ENCODE results near the gene NLRP9.

Gene NLRP9

DNA sequence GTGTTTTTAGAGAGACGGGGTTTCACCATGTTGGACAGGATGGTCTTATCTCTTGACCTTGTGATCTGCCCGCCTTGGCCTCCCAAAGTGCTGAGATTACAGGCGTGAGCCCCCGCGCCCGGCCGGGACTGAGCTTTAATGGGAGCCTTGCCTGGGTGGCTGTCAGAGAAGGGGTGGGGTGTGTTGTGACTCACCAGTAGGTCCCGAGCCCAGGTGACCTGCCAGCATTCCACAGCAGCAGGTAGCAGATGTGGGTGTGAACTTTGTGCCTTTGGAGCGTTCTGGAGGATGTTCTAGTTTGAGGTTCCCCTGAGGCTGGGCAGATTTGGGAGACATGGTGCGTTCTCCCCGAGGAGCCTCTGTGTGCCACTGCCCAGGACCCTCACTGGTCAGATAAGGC, 70.2 kb downstream of the NLRP9 start:
- Histone ChIP-seq H3K4me3 (no peak overlapping the region), H3K27me3 (no peaks in the 10 kb centered on the region), H3K27ac (no peak overlapping the region), H3K4me2 (no peak overlapping the region), H3K4me1 (peaks cover 29% of the 10 kb centered on the region), H3K36me3 (peaks cover 97% of the 10 kb centered on the region), H3K9me3 (no peaks in the 10 kb centered on the region), H3K9ac (no peak overlapping the region), H4K20me1 (peaks cover 100% of the 10 kb centered on the region)
- no peak for TF ChIP-seq Cebpa-rat (IDR thresholded peaks at IDR 0.05)

DNA sequence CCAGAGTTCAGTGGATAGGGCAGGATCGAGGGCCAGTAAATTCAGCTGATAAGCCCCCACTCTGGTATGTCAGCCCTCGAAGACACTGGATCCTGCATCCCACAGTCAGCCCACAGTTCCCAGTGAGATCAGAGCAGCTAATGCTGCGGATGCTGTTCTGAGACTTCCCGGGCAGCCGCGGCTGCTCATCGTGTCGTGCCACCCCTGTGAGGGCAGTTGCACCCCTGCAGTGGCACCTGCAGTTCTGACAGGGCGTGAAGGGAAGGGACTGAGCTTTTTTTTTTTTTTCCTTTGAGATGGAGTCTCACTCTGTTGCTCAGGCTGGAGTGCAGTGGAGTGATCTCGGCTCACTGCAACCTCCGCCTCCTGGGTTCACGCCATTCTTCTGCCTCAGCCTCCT, 70.7 kb downstream of the NLRP9 start:
- Histone ChIP-seq H3K4me1 (peaks cover 25% of the 10 kb centered on the region), H4K20me1 (peaks cover 100% of the 10 kb centered on the region), H3K4me2 (no peak overlapping the region), H3K9ac (no peak overlapping the region), H3K4me3 (no peak overlapping the region), H3K9me3 (no peaks in the 10 kb centered on the region), H3K36me3 (peaks cover 97% of the 10 kb centered on the region), H3K27me3 (no peaks in the 10 kb centered on the region), H3K27ac (no peak overlapping the region)
- TF ChIP-seq Cebpa-rat (IDR thresholded peaks at IDR 0.05) = no peak

DNA sequence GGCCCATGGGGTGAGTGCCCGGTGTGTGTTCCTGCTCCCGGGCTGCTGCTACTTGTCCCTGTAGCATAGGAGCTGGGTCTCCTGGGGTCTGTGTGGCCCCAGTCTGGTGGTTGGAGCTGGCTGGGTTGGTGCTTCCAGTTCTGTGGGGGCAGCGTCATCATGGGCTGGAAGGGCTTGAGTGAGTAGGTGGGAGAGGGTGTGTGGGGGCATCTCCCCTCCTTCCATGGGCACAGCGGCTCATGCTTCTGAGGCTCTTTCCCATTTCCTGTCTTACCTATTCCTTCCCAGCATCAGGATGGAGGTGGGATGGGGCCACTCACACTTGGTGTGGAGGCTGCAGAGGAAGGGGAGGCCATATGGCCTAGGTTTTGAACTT, 71.2 kb downstream of the NLRP9 start:
- no peak for TF ChIP-seq Cebpa-rat (IDR thresholded peaks at IDR 0.05)
- H3K27me3 ChIP-seq = no peaks in the 10 kb centered on the region
- no peak overlapping the region for H3K9ac ChIP-seq
- no peak overlapping the region for H3K4me3 ChIP-seq
- H3K9me3 ChIP-seq = no peaks in the 10 kb centered on the region
- peaks cover 99% of the 10 kb centered on the region for H4K20me1 ChIP-seq
- H3K36me3 ChIP-seq = peaks cover 98% of the 10 kb centered on the region
- H3K27ac ChIP-seq = no peak overlapping the region
- peaks cover 20% of the 10 kb centered on the region for H3K4me1 ChIP-seq
- H3K4me2 ChIP-seq = no peak overlapping the region

GRCh38 chr19:55666343-55667005, 71.7 kb downstream of the NLRP9 start:
- TF ChIP-seq Cebpa-rat (IDR thresholded peaks at IDR 0.05) = no peak
- H3K4me3 ChIP-seq = no peak overlapping the region
- H3K36me3 ChIP-seq = peaks cover 99% of the 10 kb centered on the region
- H3K9ac ChIP-seq = no peak overlapping the region; the same call in 1 of the 2 replicates
- H3K4me1 ChIP-seq = peaks cover 19% of the 10 kb centered on the region
- H3K27me3 ChIP-seq = no peaks in the 10 kb centered on the region
- H3K4me2 ChIP-seq = no peak overlapping the region
- no peaks in the 10 kb centered on the region for H3K9me3 ChIP-seq
- peaks cover 99% of the 10 kb centered on the region for H4K20me1 ChIP-seq
- no peak overlapping the region for H3K27ac ChIP-seq

DNA sequence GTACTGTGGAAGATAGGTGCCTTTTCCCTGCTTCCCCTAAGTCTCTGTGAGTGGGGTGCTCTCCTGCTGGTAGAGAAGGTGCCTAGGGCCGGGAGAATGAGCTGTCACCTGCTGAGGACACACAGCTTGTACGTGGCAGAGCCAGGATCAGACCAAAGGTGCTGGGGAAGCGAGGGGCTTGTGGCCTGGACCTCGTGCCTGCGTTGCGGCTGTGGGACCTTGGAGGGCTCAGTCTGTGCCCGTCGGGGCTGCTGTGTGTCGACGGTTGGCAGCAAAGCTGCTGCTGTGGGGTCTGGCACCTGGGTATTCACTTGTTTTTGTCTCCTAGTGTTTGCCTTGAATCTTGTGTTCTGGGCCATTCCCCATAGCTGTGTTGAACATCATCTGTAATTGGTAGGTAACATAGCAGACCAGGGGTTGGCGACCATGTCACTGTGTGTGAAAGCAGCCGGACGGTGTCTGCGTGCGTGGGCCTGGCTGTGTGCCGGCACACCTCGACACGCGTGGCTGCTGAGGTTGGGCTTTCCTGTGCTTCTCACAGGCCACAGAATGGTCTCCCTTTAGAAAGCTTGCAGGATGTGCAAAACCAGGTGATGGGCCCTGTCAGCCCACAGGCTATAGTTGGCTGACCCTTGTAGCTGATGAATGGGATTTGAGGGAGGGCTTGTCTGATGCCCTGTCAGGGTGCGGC, 74.2 kb downstream of the NLRP9 start:
- Histone ChIP-seq H3K4me2 (no peak overlapping the region), H3K4me3 (no peak overlapping the region), H4K20me1 (peaks cover 99% of the 10 kb centered on the region), H3K9me3 (no peaks in the 10 kb centered on the region), H3K27me3 (no peaks in the 10 kb centered on the region), H3K36me3 (peaks cover 98% of the 10 kb centered on the region), H3K9ac (no peak overlapping the region), H3K4me1 (peaks cover 29% of the 10 kb centered on the region), H3K27ac (no peak overlapping the region)
- TF ChIP-seq Cebpa-rat (IDR thresholded peaks at IDR 0.05) = no peak

DNA sequence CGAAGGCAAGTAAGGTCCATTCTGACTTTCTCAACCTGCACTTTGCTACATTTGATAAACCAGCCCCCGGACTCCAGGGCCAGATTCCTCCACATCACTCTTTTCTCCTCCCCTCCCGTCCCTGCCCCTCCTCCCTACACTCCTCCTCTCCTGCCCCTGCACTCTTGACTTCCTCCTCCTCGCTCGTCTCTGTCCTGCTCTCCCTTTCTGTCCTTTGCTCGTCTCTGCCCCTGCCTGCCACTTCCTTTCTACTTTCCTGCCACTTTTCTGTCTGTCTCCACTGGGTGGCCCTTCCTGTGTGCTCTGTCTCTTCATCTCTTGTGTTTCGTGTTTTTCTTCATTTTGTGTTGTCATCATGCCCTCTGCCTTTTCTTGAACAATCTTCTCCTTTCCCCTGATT, 76.4 kb downstream of the NLRP9 start:
- Histone ChIP-seq H3K4me3 (no peak overlapping the region), H3K4me2 (peak overlapping the region; percentile 99), H3K4me1 (peaks cover 50% of the 10 kb centered on the region), H3K9ac (peak overlapping the region; percentile 60; the same call in 1 of the 2 replicates), H3K36me3 (peaks cover 84% of the 10 kb centered on the region), H3K27ac (peak overlapping the region; percentile 60; the same call in 1 of the 2 replicates), H4K20me1 (peaks cover 99% of the 10 kb centered on the region), H3K9me3 (no peaks in the 10 kb centered on the region), H3K27me3 (no peaks in the 10 kb centered on the region)
- no peak for TF ChIP-seq Cebpa-rat (IDR thresholded peaks at IDR 0.05)

DNA sequence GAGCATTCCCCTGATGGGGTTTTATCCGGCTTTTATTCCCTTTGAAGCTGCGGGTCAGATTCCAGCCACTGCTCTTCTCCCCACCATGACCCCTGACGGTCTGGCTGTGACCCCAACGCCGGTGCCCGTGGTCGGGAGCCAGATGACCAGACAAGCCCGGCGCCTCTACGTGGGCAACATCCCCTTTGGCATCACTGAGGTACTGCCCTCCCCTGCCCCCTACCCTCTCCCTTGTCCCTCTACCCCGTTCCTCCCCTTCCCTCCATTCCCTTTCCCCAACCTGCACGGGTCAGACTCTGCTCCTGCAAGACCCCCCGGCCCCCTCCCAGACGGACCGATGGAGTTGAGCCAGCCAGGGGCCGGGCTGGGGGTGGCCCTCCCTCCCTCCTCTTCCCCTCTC, 77.2 kb downstream of the NLRP9 start:
- Histone ChIP-seq H3K27me3 (no peaks in the 10 kb centered on the region), H3K4me2 (peak overlapping the region; percentile 99), H3K27ac (peak overlapping the region; percentile 60), H3K4me3 (no peak overlapping the region), H3K4me1 (peaks cover 55% of the 10 kb centered on the region), H4K20me1 (peaks cover 99% of the 10 kb centered on the region), H3K9me3 (no peaks in the 10 kb centered on the region), H3K36me3 (peaks cover 75% of the 10 kb centered on the region), H3K9ac (peak overlapping the region; percentile 60)
- TF ChIP-seq Cebpa-rat (IDR thresholded peaks at IDR 0.05) = no peak

- Histone ChIP-seq H4K20me1 (peaks cover 99% of the 10 kb centered on the region), H3K27ac (peak overlapping the region; percentile 60), H3K9ac (peak overlapping the region; percentile 60), H3K9me3 (no peaks in the 10 kb centered on the region), H3K27me3 (no peaks in the 10 kb centered on the region), H3K4me2 (peak overlapping the region; percentile 99), H3K4me1 (peaks cover 55% of the 10 kb centered on the region), H3K4me3 (no peak overlapping the region), H3K36me3 (peaks cover 70% of the 10 kb centered on the region)
- TF ChIP-seq Cebpa-rat (IDR thresholded peaks at IDR 0.05) = no peak
These were observed 77.8 kb downstream of the NLRP9 start for GRCh38 chr19:55660404-55660803.

- no peaks in the 10 kb centered on the region for H3K9me3 ChIP-seq
- peaks cover 94% of the 10 kb centered on the region for H4K20me1 ChIP-seq
- no peaks in the 10 kb centered on the region for H3K27me3 ChIP-seq
- peaks cover 64% of the 10 kb centered on the region for H3K36me3 ChIP-seq
- peak overlapping the region; percentile 75 for H3K27ac ChIP-seq
- no peak for TF ChIP-seq Cebpa-rat (IDR thresholded peaks at IDR 0.05)
- H3K4me1 ChIP-seq = peaks cover 55% of the 10 kb centered on the region
- peak overlapping the region; percentile 100; the same call in 1 of the 2 replicates for H3K9ac ChIP-seq
- H3K4me2 ChIP-seq = peak overlapping the region; percentile 99
- no peak overlapping the region for H3K4me3 ChIP-seq
These were observed 78.4 kb downstream of the NLRP9 start for GRCh38 chr19:55659822-55660221.

- Histone ChIP-seq H3K36me3 (peaks cover 55% of the 10 kb centered on the region), H4K20me1 (peaks cover 85% of the 10 kb centered on the region), H3K27me3 (no peaks in the 10 kb centered on the region), H3K4me2 (peak overlapping the region; percentile 99), H3K4me3 (peak overlapping the region; percentile 87), H3K9ac (peak overlapping the region; percentile 100), H3K4me1 (peaks cover 55% of the 10 kb centered on the region), H3K9me3 (no peaks in the 10 kb centered on the region), H3K27ac (peak overlapping the region; percentile 75)
- TF ChIP-seq Cebpa-rat (IDR thresholded peaks at IDR 0.05) = no peak
These were observed 79.2 kb downstream of the NLRP9 start for GRCh38 chr19:55658846-55659459.
